Fibroblast of upper back skin (primary cell): ENCODE data around the gene CSRP1.

ENCODE experiments used
- DNase-seq: peaks from one replicate; pipeline ENCODE4 v3.0.0-alpha.2; 2013

Gene CSRP1

DNA sequence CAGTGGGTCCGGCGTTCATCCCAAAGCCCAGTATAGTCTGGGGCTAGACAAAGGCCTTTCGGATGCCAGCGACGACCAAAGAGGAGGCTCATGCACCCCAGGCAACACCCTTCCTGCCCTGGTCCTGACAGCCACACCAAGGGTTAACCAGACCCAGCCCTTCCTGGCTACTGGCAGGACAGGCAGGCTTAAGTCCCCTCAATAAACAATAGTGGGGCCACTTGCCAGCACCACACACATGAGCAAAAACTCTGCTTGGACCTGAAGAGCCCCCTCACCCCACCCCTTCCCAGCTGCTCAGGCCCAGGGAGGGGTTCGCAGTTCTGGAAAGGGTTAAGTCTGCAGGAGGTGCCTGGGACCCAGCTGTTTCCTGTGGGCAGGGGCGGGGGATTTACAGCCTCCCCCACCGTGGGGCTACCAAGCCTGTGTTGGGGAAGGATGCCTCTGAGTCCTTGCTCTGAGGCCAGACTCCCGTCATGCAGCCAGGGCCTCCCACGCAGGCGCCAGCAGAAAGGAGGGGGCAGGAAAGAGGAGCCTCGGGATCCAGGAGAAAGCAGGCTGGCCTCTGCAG lies 56.1 kb downstream of the CSRP1 start:
- peak; percentile 81 for DNase-seq

DNA sequence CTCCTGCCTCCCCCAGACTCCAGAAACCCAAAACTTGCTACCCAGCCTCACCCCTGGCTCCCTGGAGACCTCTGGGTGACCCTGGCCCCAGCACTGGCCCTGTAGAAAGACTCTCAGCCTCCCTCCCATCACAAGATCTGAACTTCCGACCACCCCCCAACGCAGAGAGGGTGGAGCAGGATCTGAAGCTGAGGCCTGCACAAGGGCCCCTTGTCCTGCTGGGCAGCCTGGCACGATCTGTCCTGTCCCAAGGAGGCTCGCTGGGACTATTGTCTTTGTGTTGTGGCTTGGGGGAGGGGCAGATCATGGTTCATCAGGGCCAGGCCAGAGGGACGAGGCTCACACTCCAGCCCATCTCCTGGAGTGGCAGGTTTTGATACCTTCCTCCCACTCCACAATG lies 57.9 kb downstream of the CSRP1 start:
- no peak for DNase-seq

DNA sequence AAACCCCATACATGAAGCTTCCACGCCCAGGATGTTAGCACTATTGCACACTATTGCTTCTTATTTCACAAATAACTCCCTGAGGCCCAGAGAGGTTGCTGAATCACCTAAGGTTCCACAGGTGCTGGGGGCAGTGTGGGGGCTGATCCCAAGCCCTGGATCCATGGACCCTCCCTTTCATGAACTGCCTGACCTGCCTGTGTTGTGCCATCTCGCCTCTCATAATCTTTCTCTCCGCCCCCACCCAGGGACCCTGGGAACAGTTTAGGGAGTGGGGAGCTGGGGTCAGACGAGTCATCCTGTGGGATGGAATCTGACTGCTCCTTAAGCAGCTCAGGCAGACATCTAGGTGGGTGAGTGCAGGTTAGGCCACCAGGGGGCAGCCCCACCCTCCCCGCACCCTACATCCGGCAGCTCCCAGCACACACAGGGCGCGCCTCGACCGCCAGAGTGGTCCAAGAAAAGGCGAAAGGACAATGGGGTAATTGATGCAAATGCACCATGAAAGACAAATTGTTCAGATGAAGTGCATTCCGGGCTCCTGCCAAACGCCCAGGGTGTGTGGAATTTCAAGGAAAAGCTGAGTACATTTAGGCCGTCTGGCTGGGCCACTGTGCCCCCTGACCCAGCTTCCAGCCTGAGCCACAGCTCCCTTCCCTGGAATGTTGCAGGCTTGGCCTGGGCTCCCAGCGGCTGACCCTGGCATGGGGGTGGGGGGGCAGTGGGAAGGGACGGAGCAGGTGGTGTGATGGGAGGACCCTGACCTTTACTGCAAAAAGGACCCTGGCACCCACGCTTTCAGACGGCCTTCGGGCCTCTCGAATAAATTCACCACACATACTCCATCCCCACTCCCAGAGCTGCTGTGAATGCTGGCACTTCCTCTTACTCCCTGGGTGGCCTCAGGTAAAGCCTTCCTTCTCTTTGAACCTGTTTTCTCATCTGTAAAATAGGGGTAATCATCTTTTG lies 58.7 kb downstream of the CSRP1 start:
- DNase-seq, result peak; percentile 73

DNA sequence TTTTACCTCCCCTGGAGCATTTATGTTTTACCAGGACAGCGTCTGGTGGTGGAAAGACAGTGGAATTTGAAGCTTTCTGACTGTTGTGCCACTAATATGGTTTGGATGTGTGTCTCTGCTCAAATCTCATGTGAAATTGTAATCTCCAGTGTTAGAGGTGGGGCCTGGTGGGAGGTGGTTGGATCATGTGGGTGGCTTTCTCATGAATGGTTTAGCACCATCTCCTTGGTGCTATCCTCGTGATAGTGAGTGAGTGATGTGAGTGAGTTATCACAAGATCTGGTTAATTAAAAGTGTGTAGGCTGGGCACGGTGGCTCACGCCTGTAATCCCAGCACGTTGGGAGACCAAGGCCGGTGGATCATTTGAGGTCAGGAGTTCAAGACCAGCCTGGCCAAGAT lies 61.6 kb downstream of the CSRP1 start:
- DNase-seq, result no peak

GRCh38 chr1:201444792-201445191 lies 62.1 kb downstream of the CSRP1 start:
- peak; percentile 35 for DNase-seq

GRCh38 chr1:201443747-201444146 lies 63.2 kb downstream of the CSRP1 start:
- DNase-seq, result no peak

- DNase-seq, result no peak
Observed at GRCh38 chr1:201436969-201437368, 70.0 kb downstream of the CSRP1 start.

- DNase-seq, result peak; percentile 48
Observed at GRCh38 chr1:201436393-201436792, 70.5 kb downstream of the CSRP1 start.

DNA sequence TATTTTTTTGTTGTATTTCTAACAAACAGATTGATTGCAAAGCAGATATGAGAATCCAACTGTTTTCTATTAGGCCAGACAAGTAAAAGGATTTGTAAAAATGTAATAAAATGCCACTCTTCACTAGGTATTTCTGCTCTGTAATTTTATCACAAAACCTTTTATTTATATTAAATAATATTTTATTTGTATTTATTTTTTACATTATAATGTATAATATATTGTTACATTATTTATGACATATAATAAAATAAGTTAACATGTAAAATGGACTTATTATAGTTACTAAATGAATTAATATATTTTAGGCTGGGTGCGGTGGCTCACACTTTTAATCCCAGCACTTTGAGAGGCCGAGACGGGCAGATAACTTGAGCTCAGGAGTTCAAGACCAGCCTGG lies 72.7 kb downstream of the CSRP1 start:
- DNase-seq, result no peak

DNA sequence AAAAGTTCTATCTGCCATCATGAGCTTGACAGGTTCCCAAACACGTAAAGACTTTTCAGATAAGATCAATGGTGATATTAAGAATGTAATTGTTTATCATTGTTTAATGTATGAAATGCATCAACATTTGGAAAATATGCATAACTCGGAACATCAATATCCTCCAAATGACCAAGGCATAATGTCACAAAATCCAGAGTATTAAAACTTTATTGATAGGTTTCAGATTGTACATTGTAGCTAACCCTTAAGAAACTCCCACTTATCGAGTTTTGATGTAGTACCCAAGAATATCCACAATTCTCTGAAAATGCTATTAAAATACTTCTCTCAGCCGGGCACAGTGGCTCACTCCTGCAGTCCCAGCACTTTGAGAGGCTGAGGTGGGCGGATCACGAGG lies 73.3 kb downstream of the CSRP1 start:
- DNase-seq, result no peak
